OCI-M1 (cell line): ENCODE results near the gene PAX5.

Experiments
- DNase-seq: peaks from one replicate; lab custom pipeline; 2025; lab: John Stamatoyannopoulos, UW

PAX5 gene

GRCh38 chr9:37037503-37038301 is 3.6 kb upstream of the PAX5 start:
- DNase-seq, result no peak

DNA sequence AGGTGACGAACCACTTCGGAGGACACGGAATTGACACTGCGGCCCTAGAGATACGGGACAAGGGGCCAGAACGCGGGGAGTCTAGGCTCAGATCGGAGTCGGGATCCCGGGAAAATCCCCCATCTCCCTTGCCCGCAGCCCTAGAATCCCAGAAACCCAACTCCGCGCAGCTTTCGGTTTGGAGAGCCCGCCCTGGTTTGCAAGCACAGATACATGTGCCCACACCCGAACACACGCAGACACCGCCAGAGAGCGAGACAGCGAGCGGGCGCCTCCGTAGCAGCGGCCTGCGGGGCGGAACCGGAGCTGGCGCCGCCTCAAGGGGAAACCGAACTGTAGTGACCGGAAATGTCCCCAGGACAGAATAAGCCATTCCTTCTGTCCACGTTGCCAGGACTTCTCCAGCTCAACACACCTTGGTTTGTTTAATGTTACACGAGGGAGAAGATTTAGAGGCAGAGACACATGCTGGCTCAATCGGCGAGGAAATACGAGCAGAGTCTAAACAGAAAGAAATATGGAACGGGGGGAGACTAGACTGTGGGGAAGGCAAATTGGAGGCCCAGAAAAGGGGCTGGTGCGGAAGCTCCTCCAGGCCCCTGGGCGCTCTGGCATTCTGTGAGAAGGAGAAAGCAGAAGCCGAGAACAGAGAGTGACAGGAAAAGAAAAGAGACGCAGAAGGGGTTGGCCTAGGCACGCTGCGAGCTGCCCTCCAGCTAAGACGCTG is 2.9 kb upstream of the PAX5 start:
- DNase-seq, result peak; percentile 82

DNA sequence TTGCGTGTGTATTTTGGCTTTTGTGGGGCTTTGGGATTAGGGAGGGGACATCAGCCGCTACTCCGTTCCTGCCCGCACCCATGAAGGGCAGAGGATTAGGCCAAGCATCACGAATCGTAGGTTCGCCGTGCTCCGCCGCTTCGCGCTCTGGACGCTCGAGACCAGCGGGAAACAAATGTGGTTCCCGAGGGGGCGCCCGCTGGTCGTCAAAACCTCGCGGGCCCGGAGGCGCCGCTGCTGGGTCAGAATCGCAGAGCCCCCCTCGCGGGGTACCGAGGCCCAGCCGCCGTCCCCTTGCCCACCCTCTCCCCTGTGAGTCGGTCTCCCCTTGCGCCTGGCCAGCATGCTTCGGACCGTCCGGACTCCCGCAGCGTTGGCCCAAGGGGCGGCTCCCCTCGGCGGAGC is 2.3 kb upstream of the PAX5 start:
- peak; percentile 70 for DNase-seq

GRCh38 chr9:37035648-37036370 is 1.7 kb upstream of the PAX5 start:
- DNase-seq, result peak; percentile 15

DNA sequence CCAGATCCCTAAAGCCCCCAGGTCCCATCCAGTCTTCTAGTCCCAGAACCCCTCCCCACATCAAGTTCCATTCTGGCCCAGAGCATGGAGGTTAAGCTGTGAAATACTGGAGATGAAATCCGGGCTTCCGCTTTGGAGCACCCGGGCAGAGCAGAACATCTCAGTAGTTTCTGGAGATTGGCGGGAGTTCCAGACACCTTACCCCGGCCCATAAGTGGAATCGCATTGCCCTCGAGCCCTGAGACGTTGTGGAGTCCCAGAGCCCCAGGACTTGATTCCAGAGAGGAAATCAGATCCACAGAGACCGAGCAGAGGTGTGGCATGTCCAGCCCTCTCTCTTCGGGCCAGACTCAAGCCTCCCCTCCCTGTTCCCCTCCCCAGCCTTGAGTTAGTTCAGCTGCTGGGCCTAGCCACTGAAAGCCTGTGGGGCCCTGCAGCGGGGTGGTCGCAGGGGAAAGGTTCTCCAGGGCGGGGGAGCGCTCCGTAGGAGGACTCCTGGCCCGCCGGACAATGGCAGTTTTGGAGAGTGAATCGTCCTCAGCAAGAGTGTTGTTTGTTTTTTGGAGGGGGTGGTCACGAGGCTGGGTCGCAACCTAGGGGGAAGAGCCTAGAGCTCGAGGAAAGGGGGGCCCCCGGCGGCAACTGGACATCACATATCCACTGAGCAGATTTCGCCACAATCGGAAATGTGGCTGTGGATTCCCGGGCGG is 1.0 kb upstream of the PAX5 start:
- DNase-seq, result peak; percentile 29

GRCh38 chr9:37034305-37034937 is 353 bp upstream of the PAX5 start:
- no peak for DNase-seq

- no peak for DNase-seq
Measured at GRCh38 chr9:37033141-37033540, 927 bp downstream of the PAX5 start.

DNA sequence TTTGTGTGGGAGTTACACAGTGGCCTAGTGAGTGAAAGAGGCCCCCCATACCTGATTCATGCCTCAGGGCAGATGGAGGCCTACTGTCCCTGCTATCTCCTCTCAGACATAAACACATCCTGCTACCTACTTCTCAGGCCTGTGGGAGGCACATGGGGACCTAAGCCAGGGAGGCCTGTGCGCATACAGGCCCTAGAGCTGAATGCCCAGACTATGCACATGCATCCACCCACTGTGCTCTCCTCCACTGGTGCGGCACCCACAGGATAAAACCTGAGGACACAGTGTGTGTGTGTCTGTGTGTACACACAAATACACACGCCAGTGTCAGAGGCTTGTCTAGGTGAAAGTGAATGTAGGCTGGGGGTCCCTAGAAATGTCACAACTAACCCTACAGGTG is 1.4 kb downstream of the PAX5 start:
- no peak for DNase-seq

GRCh38 chr9:37031902-37032301 is 2.2 kb downstream of the PAX5 start:
- DNase-seq, result no peak

GRCh38 chr9:37031081-37031480 is 3.0 kb downstream of the PAX5 start:
- DNase-seq, result no peak

GRCh38 chr9:37030611-37030939 is 3.5 kb downstream of the PAX5 start:
- no peak for DNase-seq

- DNase-seq, result no peak
Measured at GRCh38 chr9:37029776-37030610, 4.1 kb downstream of the PAX5 start.

DNA sequence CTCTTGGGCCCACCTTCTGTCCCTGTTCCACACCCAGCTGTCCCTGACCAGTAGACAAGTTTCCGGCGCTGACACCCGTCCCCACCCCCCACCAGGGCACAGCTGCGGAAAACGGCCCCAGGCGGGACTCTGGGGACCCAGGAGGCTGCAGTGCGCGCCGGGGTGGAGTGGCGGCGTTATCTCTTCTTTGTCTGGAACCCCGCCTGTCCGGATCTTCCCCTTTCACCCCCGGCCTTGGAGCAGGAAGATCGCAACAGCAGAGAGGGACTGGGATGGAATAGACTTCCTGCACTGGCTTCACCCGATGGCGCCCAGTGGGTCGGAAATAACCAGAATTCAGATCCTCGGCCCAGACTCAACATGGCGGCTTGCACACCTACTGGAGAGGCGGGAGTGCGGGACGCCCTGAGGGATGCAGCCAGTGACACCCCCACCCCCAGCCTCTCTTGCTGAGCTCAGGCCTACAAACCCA is 4.7 kb downstream of the PAX5 start:
- no peak for DNase-seq

GRCh38 chr9:37028420-37029031 is 5.5 kb downstream of the PAX5 start:
- DNase-seq, result no peak

- DNase-seq, result peak; percentile 98
Measured at GRCh38 chr9:37027582-37028419, 6.3 kb downstream of the PAX5 start.

DNA sequence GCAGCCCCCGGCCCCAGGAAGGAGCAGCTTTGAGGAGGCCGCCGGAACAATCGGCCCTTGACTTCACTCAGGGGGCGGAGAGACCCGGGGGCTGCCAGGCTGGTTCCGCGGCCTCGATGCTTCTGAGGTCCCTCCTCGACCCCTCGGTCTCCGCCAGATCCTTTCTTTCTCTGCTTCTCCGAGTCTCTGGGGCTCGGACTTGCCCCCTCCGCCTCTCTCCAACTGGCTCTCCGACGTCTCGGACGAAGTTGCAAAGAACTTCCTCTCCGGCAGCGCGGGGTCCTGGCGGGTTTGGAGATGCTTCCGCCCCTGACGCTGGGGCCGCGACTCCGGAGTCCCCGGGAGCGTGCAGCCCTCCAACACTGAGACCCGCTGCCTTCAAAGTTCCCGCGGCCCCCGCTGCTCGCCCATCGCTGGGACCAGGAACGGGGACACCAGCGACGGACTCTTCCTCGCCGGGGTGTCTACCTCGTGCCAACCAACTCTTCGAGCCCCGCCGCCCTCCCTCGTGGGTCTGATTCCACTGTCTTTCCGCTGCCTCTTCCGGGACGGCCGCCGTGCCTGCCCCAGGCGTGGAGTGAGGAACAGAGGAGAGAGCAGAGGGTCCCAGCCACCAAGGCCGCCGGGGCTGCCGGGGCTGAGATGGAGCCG is 7.0 kb downstream of the PAX5 start:
- DNase-seq, result no peak

GRCh38 chr9:37026113-37026930 is 7.7 kb downstream of the PAX5 start:
- DNase-seq, result no peak

DNA sequence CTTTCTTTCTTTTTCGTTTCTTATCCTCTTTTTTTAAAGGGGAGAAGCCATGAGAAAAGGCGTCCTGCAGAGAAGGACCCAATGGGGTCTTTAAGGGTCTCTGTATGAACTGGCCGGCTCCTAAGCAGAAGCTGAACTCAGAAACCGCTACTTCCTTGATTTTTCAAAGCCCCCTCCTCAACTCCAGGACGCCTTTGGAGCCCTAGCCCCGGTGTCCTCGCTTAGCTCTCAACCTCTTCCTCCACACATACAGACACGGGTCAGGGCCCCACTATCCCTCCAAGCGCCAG is 8.3 kb downstream of the PAX5 start:
- no peak for DNase-seq
